Prostate gland (tissue), 2 donors: Measurements from ENCODE around the gene RASGRP1. TPM values are rescaled to one million over a fixed set of nuclear protein-coding genes. Genes with fewer than 3 reads are reported as not detected.

Experiments
- DNase-seq: peaks from one replicate; pipeline ENCODE4 v3.0.0-alpha.2; 2019; ENCODE audit warnings: low spot score
- H3K27ac ChIP-seq, 2 donors: fragments of 200-600 bp; sonication (generic); 2 replicates each; pipeline ENCODE4 v1.5.1; 2017 to 2019
- H3K27me3 ChIP-seq: fragments of 200-600 bp; sonication (generic); replicated peaks from 2 replicates; pipeline ENCODE4 v1.5.1; 2019; ENCODE audit not compliant: insufficient read depth
- H3K36me3 ChIP-seq, 2 donors: fragments of 200-600 bp; sonication (generic); 1 replicate in 1 of 2; 2 replicates in 1 of 2; pipeline versions ENCODE4 v1.5.1 to v1.8.1; 2017 to 2019
- H3K4me1 ChIP-seq: fragments of 200-600 bp; sonication (generic); replicated peaks from 2 replicates; pipeline ENCODE4 v1.5.1; 2019
- H3K4me3 ChIP-seq, 2 donors: fragments of 200-600 bp; sonication (generic); 2 replicates each; pipeline ENCODE4 v1.5.1; 2017 to 2019
- H3K9me3 ChIP-seq: fragments of 200-600 bp; sonication (generic); 2 replicates; pipeline ENCODE4 v1.5.1; 2017
- POLR2A ChIP-seq: fragments of 450-650 bp; IDR thresholded peaks from one replicate; pipeline ENCODE4 v1.6.1; 2016; ENCODE audit warnings: antibody characterized with exemption, mild to moderate bottlenecking
- POLR2AphosphoS5 ChIP-seq: sonication (generic); formaldehyde crosslinking; IDR thresholded peaks from one replicate; pipeline ENCODE4 v1.6.1; 2017; ENCODE audit warnings: antibody characterized with exemption
- WGBS: methylation state at CpG from one replicate; pipeline ENCODE4 v1.1.5; 2018; 5-methylcytosine and 5-hydroxymethylcytosine counted together
- intact Hi-C: fragments of 100-400 bp; cut with DNase I; formaldehyde crosslinking; loops from one replicate; pipeline ENCODE4 v1.14.2; 2022
- total RNA-seq, 2 donors: library from RNA; depleted of rRNA; stranded (reverse); fragments of >200 nt; gene quantifications; one replicate each; pipeline ENCODE4 v1.1.0, GENCODE V29; 2016
- TF ChIP-seq, protein P1 (sequence below), 4 experiments: fragments of 200-600 bp in 2 of 4; fragments of 450-650 bp in 2 of 4; sonication (generic) in 2 of 4; IDR thresholded peaks; 1 replicate in 3 of 4; 2 replicates in 1 of 4; pipeline ENCODE4 v1.5.1; 2016 to 2019; ENCODE audit warnings: antibody characterized with exemption in 4 of 4, mild to moderate bottlenecking in 2 of 4, moderate library complexity in 2 of 4

Gene RASGRP1
- total RNA-seq, 2 donors from 2014 or later: 0.36 to 7.6 TPM

DNA sequence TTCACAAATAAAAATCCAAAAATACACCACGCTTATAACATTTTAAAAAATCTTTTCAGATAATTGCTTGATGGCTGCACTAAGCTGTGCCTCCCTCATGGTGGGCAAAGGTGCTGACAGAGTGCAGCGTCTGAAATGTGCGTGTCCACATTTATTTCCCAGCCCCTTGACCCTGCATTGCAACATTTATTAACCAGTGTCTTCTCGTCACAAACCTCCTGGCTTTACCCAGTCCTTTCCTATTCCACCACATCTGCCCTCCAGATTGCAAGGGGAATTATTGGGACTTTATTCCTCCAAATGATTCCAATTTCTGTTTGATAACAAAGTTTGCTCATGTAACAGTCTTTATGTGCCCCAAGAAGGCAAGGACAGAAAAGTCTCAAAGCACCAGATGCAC, 5.5 kb downstream of the RASGRP1 start:
- Histone ChIP-seq H3K27me3 (no peaks in the 10 kb centered on the region), H3K4me3 (no peak overlapping the region), H3K9me3 (no peaks in the 10 kb centered on the region), H3K4me1 (no peaks in the 10 kb centered on the region), H3K27ac (no peak overlapping the region), H3K36me3 (no peaks in the 10 kb centered on the region)
- TF ChIP-seq, protein P1, sequence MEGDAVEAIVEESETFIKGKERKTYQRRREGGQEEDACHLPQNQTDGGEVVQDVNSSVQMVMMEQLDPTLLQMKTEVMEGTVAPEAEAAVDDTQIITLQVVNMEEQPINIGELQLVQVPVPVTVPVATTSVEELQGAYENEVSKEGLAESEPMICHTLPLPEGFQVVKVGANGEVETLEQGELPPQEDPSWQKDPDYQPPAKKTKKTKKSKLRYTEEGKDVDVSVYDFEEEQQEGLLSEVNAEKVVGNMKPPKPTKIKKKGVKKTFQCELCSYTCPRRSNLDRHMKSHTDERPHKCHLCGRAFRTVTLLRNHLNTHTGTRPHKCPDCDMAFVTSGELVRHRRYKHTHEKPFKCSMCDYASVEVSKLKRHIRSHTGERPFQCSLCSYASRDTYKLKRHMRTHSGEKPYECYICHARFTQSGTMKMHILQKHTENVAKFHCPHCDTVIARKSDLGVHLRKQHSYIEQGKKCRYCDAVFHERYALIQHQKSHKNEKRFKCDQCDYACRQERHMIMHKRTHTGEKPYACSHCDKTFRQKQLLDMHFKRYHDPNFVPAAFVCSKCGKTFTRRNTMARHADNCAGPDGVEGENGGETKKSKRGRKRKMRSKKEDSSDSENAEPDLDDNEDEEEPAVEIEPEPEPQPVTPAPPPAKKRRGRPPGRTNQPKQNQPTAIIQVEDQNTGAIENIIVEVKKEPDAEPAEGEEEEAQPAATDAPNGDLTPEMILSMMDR (IDR thresholded peaks at IDR 0.05): no peak
- TF ChIP-seq POLR2AphosphoS5 (no peak), POLR2A (no peak)
- intact Hi-C loops: no loop called here
- DNase-seq: no peak
- 80% methylated on average over 4 of the region's 4 CpGs for WGBS

DNA sequence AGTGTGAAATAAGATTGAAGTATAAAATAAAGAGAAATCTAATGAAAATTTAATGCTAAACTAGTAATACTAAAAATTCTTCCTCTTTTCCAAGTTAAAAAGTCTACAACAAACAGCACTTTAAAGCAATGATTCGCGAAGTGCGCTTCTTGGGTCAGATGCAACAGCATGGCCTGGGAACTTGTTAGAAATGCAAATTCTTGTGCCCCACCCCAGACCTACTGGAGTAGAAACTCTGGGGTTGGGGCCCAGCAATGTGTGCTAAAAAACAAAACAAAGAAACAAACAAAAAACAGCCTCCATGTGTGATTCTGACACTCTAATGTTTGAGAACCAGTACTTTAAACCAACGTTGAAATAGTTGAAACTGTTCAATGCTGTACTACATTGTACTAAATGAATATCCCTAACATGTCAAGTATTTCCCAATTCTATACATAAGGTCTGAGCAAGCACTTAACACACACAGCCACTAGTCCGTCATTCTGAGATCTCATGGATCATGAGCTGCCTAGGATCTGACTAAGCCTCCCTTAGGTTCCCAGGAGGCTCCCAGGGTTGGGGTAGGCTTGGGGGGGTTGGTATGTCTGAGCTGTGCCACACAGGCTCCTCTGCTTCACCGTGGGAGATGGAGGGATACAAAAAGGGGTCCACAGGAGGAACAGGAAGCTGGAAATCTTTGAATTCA, 6.1 kb downstream of the RASGRP1 start:
- Histone ChIP-seq H3K9me3 (no peaks in the 10 kb centered on the region), H3K4me3 (no peak overlapping the region), H3K27me3 (no peaks in the 10 kb centered on the region), H3K36me3 (no peaks in the 10 kb centered on the region), H3K27ac (no peak overlapping the region), H3K4me1 (no peaks in the 10 kb centered on the region)
- intact Hi-C loops: no loop called here
- WGBS: 93% methylated on average over 6 of the region's 6 CpGs
- TF ChIP-seq POLR2AphosphoS5: no peak
- TF ChIP-seq POLR2A: no peak
- TF ChIP-seq, protein P1 (IDR thresholded peaks at IDR 0.05): no peak
- no peak for DNase-seq

DNA sequence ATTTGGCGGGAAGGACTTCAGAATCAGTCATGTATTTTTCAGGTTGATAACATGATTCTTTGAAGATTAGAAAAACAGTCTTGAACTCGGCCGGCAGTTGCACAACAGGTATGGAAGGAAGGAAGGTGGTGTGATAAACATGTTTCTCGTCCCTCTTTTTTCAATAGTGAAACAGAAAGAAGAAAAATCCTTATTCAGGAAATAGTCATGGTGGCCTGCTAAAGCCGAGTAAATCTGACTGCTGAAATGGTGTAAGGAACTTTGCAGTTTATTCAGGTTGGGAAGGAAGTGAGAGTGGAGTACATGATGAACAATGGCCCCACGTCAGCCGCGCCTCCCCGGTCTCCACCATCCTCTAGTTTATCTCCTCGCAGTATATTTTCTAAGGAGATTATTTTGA, 6.7 kb downstream of the RASGRP1 start:
- TF ChIP-seq, protein P1 (IDR thresholded peaks at IDR 0.05): no peak
- TF ChIP-seq POLR2A (no peak), POLR2AphosphoS5 (no peak)
- Histone ChIP-seq H3K4me3 (no peak overlapping the region), H3K9me3 (no peaks in the 10 kb centered on the region), H3K27ac (no peak overlapping the region), H3K27me3 (no peaks in the 10 kb centered on the region), H3K4me1 (no peaks in the 10 kb centered on the region), H3K36me3 (no peaks in the 10 kb centered on the region)
- intact Hi-C loops: no loop called here
- no peak for DNase-seq
- 92% methylated on average over 10 of the region's 10 CpGs for WGBS

DNA sequence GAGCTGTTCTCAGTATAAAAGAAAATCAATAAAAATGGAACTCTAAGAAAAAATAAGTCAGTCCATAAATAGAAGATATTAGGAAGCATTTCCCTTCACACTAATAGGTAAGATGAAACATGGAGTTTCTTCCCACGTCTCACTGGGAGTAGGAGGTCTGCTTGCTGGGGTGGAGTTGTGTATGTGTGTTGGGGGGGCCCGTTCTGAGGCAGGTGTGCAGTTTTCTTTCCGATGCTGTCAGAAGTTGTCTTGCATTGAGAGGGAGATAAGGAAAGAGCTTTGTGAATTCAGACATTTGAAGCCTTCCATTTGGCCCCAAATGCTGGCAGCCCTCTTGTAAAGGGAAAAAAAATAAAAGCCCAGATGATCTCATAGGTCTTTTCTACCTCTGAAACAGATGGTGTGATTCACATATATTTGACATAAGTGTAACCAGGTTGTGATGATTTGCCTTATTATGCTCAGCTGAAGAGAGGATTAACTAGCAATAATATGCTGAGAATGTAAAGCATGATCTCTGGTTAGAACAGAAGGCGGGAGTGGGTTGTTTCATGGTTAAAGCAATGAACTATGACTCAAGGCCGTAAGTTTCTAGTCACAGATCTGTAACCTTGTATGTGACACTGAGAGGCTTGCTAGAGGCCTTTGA, 8.8 kb downstream of the RASGRP1 start:
- Histone ChIP-seq H3K9me3 (no peaks in the 10 kb centered on the region), H3K27me3 (no peaks in the 10 kb centered on the region), H3K4me3 (no peak overlapping the region), H3K36me3 (no peaks in the 10 kb centered on the region), H3K4me1 (no peaks in the 10 kb centered on the region), H3K27ac (no peak overlapping the region)
- TF ChIP-seq, protein P1 (IDR thresholded peaks at IDR 0.05): no peak
- TF ChIP-seq POLR2A: no peak
- TF ChIP-seq POLR2AphosphoS5: no peak
- WGBS: 74% methylated on average over 5 of the region's 5 CpGs
- no peak for DNase-seq
- intact Hi-C loops: no loop called here

DNA sequence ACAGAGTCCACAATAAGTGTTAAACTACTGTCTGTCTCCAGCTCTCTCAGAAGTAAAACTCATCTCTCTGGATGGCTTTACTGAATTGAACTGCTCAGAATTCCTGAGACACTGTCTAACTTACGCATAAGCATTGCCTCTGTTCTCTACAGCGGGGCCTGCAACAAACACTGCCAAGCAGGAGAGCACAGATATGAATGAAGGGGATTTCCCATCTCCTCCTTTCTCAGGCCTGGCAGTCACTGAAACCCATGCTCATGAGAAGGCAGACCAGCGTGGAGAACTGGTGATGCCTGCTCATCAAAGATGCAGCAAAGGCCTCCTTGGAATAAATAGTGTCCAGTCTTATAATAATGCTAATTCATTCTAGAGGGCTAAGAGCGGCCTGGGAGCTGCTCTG, 10.3 kb downstream of the RASGRP1 start:
- Histone ChIP-seq H3K4me3 (no peak overlapping the region), H3K4me1 (no peaks in the 10 kb centered on the region), H3K36me3 (no peaks in the 10 kb centered on the region), H3K27ac (no peak overlapping the region), H3K27me3 (no peaks in the 10 kb centered on the region), H3K9me3 (no peaks in the 10 kb centered on the region)
- TF ChIP-seq POLR2A: no peak
- TF ChIP-seq, protein P1 (IDR thresholded peaks at IDR 0.05): no peak
- no peak for TF ChIP-seq POLR2AphosphoS5
- WGBS: 80% methylated on average over 4 of the region's 4 CpGs
- intact Hi-C loops: no loop called here
- DNase-seq: no peak
